Endothelial cell of hepatic sinusoid (primary cell): ENCODE results near the gene PCNX4.
"Not testable (repeated sequence)": the region's sequence is repeated elsewhere in the genome, so short reads cannot be mapped to it uniquely, and the experiment has no call there.

ENCODE experiments used
- in situ Hi-C: cut with HindIII; loops from 2 replicates; pipeline ENCODE4 v1.10.0; 2017; ENCODE audit warnings: low sequenced_read_pairs

PCNX4 gene

DNA sequence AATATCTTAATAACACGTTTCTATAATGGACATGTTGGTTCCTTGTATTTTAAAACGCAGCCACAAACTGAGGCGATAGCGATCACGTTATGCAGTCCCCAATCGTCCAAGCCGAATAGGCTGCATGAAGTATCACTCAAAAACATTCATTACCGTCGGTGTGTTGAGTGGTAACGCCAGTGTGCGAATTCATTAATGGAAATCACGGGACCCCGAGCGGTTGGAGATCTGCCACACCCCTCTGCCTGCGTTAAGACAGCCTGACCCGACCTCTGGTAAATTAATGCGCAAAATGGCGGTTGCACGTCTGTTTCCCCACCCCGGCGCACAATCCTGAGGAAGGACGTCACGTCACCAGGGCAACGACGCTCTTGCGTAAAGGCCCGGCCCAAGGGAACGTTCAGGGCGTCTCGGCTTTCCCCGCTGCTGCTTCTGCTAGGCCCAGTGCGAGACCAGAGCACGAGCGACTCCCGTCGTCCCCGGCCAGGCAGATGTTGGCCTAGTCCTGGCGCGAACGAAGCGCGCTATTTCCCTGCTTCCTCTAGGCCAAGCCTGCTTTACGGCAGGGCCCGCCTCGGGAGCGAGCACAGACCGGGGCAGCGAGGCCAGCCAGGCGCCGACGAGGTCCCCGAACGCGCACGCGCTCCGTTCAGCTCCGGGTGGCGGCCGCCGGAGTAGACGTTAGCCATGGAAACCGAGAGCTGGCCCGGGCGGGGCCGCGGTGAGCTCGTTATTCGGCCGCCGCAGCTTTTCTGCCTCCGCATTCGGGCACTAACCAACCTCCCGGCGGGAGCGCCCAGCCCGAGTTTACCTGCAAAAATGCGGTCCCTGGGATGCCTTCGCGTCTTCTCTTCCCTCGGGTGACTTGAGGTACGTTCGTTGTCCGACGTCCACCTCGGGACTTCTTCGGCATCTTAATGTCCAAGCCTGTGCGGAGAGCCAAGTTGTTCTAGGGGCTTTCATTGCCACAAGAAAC lies at the start of gene PCNX4:
PCNX4 (plus strand) TSS at position 374 of the 976 bp plus-strand sequence. CDS start 15,716 bp downstream, outside the sequence.
- in situ Hi-C loops = loop anchor here (5.0 kb wide), 1 partner anchor 35 kb away; no protein-coding TSS in a partner anchor

DNA sequence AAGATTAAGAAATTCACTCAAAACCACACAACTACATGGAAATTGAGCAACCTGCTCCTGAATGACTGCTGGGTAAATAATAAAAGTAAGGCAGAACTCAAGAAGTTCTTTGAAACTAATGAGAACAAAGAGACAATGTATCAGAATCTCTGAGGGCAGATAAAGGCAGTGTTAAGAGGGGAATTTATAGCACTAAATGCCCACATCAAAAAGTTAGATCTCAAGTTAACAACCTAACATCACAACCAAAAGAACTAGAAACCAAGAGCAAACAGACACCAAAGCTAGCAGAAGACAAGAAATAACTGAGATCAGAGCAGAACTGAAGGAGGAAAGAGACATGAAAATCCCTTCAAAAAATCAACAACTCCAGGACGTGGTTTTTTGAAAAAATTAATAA lies 43.7 kb upstream of the PCNX4 start:
- in situ Hi-C loops = not testable (repeated sequence)

DNA sequence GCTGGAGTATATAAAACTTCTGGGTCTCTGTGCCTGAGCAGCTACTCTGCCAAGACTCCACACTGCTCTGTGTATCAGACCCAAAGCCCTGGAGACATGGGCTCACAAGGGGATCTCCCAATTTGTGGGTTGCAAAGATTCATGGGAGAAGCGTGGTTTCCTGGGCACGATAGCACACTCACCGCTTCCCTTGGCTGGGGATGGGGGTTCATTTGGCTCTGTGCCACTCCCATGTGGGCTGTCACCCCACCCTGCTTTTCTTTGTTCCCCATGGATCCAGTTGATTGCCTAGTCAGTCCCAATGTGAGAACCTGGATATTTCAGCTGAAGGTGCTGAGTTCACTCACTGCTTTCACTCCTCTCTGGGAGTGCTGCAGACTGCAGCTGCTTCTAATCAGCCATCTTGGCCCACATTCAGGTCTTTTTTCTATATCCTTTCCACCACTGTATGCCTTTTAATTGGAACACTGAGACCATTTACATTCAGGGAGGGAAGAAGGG lies 40.0 kb upstream of the PCNX4 start:
- in situ Hi-C loops = no loop called here

DNA sequence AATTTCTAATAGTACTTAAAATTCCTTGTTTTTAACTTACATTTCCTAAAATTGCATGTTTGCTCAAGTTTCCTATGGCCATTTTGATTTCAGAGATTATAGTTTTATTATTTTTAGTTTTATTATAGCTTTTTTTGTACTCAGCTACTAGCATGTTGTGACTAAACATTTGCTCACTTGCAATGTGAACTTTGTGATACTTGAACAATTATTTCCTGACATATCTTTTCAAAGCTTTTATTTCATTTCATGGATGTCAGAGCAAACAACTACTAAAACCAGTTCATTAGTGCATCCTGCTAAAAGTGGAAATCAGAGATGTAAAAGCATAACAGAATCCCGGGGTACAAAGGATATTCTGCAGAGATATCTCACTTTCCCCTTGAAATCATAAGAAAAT lies 33.6 kb upstream of the PCNX4 start:
- in situ Hi-C loops = loop anchor here (5.0 kb wide), 1 partner anchor 34 kb away; the partner anchor contains the start of gene PCNX4

DNA sequence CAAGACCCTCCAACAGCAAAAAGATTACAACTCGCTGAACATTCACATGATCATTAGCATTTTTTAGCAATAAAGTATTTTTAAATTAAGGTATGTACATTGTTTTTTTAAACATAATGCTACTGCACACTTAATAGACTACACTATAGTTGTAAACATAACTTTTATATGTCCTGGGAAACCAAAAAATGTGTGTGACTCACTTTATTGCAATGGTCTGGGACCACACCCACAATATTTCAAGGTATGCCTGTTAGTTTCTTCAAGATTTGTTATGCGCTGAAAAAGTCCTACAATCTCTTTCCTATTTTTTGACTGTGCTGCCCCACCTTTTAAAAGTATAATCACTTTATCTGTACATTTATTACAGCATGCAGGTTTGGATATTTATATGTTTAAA lies 30.4 kb upstream of the PCNX4 start:
- in situ Hi-C loops = no loop called here

DNA sequence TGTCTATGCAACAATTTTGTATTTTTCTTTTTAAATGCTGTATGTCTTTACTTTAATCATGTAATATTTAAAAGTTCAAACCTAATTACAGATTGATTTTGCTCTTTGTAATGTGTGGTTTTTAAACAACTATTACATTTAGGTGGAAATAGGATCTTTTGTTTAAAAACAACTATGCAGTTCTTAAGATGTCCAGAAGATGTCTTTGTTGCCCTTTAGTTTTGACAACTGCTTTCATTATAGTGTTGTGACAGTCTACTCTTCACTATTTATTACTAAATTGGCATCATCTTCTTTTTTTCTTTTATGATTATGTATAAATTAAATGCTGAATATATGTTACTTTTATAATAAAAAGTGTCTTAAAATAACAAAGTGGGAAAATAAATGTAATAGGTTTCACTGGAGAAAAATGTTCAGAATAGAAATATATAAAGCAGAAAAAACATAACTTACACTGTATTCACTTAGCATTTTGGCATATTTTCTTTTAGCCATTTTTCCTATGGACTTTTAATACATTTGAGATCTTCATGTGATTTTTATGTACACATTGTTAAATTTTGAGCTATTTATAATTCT lies 27.1 kb upstream of the PCNX4 start:
- in situ Hi-C loops = no loop called here

DNA sequence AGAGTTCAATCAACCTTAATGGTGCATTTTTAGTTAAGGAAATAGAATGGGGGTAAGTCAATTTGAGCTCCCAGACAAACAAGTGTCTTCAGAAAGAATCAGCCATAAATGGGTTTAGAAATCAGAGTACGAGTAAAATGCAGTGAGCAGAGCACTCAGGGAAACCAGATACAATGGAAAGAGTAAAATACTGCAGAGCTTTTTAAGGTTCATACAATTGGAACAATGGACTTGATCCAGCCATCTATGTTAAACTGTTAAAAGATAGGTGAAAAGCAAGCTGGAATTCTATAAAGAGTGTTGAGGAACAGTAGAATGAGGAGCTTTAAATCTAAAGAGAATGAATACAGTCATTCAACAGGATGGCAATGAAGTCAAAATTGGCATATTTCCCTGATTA lies 23.8 kb upstream of the PCNX4 start:
- in situ Hi-C loops = no loop called here

DNA sequence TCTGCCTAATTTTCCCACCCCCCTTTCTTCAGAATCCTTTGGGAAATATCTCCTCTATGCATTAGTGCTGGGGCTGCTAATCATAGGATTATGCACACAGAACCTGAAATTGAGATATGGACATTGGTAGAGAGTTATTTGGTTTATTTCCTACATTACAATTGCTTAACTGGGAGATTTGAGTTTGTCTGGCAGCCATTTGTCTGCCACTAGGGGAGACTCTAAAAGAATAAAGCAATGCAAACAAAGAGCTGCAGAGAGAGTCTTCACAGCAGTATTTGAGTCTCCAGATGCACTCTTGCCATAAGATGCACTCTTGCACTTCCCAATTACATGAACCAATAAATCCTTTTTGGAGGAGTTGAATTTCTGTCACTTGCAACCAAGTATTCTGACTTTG lies 12.0 kb upstream of the PCNX4 start:
- in situ Hi-C loops = no loop called here

DNA sequence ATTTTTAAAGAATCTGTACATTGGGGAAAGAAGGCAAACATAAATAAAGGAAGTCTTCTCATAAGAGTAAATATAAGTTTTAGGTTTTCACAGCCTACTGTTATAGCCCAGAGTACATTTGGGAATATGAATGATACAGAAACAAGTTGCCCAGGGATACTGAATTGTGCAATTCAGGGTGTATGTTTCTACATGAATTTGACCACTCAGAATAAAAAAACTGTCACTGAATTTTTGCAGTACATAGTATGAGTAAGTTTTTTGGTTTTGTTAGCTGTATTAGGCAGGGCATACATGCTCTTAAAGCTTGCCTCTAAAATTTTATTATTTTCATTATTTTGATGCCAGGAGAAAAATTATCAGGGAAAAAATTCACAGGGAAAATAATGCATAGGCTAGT lies 6.6 kb upstream of the PCNX4 start:
- in situ Hi-C loops = no loop called here

DNA sequence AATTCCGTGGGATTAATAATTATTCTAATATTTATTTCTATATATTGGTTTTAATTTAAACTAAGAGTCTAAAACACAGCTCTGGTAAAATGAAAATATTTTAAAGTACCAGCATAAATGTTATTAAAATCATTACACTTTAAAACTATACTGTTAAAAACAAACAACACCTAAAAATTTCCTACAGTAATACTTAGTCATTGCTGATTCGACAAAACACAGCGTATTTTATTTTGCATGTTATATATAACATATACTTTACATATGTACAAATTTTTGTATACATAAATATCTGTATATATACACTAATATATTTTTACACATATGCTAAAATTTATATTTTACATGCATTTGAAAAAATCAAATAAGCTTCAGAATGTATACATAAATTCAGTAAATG lies 6.0 kb upstream of the PCNX4 start:
- in situ Hi-C loops = no loop called here

DNA sequence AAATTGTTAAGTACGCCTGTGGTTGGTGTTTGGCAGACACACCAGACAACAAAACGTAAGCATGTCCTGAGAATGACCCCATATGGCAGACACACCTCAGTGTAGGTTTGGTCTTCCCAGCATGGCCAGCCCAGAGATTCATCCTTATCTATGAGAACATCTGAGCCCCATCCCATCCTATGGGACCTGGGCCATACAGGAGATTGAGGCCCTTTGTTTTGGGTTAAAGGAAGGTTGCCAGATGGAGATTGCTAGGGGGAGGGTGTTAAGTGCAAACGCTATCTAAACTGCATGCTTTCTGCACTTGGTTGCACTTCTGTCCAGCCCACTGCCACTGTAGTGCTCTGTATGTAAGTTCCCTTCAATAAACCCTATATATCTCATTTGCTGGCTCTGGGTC lies 4.1 kb upstream of the PCNX4 start:
- in situ Hi-C loops = no loop called here

DNA sequence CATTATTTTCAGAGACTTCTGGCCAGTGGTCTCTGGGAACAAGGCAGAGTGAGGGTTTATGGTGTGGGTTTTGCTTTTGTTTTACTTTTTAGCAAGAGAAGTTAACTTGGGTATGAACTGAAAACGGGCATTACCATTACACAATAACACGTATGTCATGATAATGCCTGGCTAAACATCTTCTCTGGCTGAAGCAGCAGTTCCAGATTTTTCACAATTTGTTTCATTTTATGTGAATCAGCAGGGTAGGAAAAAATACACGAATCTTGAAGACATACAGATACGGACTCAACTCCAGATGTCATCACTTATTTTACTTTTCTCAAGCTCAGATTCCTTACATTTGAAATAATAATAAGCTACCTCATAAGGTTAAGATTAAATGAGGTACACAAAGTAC lies 2.5 kb upstream of the PCNX4 start:
- in situ Hi-C loops = no loop called here

DNA sequence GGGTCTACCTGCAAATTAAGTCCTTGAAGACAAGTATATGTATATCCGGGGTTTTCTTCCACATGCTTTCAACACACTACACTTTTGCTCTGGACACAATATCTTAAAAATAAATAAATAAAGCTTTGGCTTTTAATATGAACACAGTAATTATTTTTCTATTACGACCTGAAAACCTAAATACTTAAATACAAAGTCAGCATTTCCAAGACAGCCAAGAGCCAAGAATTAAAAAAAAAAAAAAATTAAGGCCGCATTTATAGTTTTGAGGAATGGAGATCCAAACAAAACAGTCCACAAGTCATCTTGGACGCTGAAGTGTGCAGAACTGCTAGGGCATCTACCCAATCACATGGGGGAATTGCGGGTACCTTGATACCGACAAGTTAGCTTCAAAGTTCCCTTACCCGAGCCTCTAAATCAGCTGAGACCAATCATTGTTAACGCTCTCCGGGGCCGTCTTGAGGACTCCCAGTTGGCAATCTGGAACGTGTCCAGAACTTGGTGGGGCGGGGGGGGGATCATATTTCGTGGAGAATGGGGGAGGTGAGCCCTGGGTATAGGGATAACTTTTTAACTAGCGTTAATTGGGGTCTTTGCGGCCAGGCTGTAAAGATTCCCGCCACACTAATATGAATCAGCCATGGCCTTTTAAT lies 731 bp upstream of the PCNX4 start:
- in situ Hi-C loops = loop anchor here (5.0 kb wide), 1 partner anchor 34 kb away; no protein-coding TSS in a partner anchor

DNA sequence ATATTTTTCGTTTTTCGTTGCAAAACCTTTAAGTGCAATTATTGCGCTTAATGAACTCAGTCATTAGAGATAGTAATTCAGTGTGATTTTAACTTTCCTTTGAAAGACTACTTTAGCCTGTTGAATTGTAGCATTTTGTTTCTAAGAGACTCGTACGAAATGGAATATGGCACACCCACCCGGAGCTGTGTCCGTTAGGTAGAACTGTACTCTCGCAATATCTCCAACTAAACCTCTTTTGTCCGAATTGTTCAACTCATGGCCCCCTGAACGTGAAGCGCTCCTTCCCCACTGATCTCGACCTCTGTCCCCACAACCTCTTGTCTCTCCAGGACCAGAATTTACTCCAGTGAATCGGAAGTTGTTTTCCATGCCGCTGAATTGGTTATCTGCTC lies 800 bp downstream of the PCNX4 start:
- in situ Hi-C loops = loop anchor here (5.0 kb wide), 1 partner anchor 35 kb away; no protein-coding TSS in a partner anchor

DNA sequence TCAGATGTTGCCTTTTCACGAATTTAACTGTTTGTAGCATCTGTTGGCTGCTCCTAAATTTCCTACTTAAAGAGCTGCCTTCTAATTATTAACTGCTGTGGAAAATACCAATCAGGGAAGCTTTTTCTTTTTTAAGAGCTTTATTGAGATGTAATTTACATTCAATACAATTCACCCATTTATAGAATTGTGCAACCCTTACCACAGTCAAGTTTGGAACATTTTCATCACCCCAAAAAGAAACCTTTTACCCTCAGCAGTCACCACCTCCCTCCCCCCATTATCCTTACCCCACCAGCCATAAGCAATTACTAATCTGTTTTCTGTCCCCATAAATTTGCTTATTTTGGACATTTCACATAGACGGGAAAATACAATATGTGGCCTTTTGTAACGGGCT lies 1.4 kb downstream of the PCNX4 start:
- in situ Hi-C loops = loop anchor here (5.0 kb wide), 1 partner anchor 36 kb away; no protein-coding TSS in a partner anchor

DNA sequence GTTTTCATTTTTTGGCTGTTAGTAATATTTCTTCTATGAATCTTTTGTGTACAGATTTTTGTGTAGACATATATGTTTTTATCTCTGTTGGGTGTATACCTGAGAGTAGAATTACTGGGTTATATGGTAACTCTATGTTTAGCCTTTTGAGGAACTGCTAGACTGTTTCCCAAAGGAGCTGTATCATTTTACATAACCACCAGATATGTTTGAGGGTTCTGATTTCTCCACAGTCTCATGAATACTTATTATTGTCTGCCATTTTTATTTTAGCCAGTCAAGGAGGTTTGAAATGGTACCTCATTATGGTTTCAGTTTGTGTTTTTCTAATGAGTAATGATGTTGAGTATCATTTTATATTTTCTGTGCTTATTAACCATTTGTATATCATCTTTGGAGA lies 1.9 kb downstream of the PCNX4 start:
- in situ Hi-C loops = loop anchor here (5.0 kb wide), 1 partner anchor 36 kb away; no protein-coding TSS in a partner anchor

DNA sequence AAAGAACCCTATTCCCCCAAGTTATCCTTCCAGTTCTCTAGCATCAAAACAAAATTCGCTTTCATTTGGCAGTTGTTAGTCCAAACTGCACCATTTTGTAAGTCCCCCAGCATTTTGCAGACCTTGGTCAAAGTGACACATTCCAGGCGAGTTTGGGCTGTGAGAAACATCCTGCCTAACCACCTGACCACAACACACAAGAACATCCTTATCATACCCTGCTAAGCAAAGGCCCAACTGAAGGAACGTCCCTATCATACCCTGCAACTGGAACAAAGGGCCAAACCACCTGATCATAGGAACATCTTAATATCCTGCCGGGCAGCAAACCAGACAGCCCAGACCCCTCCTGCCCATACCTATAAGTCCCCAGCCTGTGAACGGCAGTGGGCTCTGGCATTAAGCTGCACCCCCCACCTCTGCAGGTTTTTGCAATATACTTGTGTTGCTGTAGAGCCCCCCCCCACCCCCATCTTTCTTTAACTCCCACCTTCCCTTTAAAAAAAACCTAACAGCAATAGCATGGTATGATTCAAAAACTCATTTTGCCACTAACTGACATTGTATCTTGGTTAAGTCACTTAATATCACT lies 2.7 kb downstream of the PCNX4 start:
- in situ Hi-C loops = loop anchor here (5.0 kb wide), 1 partner anchor 37 kb away; no protein-coding TSS in a partner anchor

DNA sequence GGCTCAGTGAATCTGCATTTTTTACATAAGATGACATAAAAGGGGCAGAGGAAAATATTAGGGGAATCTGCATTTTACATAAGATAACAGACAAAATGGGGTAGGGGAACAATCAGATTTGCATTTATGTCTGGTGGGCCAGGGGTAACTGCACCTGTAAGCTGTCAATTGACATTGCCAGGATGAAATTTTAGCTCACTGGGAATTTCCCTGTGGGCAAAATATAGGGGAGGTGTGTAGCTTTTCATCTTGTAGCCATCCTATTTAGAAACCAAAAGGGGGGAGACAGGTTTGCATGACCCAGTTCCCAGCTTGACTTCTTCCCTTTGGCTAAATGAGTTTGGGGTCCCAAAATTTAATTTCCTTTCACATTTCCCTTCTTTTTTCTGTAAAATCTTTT lies 3.5 kb downstream of the PCNX4 start:
- in situ Hi-C loops = loop anchor here (5.0 kb wide), 1 partner anchor 57 kb away; no protein-coding TSS in a partner anchor

DNA sequence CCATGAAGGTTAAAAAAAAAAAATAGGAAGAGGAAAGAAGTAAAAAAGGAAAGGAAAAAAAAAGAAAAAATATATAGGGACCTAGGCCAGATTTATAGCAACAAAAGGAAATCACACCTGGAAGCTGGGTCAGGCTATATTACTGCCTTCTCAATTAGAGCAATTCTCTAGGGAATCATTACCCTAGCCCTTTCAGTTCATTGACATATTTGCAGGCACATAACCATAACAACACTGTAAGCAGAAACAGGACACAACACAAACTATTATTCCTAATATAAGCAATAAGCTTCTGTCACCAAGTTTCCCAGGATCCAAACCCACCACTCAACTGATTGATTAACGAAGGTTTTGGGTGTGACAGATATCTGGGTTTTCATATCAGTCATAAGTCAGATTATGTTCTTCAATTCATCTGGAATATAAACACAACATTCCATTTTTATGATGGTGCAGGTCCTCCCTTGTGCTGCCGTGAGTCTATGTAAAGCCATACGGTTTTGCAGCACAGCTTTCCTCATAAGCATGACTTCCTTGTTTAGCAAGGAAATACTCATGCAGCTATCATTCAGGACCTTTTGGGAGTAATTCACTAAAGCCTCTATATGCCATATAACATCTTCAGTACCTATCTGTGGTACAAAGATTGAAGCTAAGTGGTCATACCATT lies 4.2 kb downstream of the PCNX4 start:
- in situ Hi-C loops = loop anchor here (5.0 kb wide), 1 partner anchor 56 kb away; no protein-coding TSS in a partner anchor

DNA sequence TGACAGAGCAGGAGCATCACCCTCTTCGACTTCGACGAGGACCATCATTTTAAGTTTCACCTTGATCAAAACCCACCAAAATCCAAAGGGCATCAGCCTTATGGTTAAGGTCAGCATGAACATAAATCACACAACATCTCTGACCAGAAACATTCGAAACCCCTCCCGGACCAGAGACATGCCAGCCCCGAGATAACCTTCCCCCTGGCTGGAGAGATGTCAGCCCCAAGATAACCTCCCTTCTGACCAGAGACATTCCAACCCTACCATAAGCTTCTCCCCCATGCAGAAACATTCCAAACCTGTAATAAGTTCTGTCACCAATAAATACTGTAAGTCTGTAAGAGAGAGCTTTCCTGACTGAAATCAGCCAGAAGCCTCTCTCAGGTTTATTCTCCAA lies 6.3 kb downstream of the PCNX4 start:
- in situ Hi-C loops = loop anchor here (5.0 kb wide), 1 partner anchor 54 kb away; no protein-coding TSS in a partner anchor
